ENCODE results near the gene TMIGD1. TPM values are rescaled to one million over a fixed set of nuclear protein-coding genes. Genes with fewer than 3 reads are reported as not detected.

Gene TMIGD1
- total RNA-seq, 1 experiment from 2014 or later = not detected

- peak; percentile 52 for DNase-seq (ENCODE audit: low read depth)
These were observed 42.9 kb downstream of the TMIGD1 start for GRCh38 chr17:30290696-30291542.

DNA sequence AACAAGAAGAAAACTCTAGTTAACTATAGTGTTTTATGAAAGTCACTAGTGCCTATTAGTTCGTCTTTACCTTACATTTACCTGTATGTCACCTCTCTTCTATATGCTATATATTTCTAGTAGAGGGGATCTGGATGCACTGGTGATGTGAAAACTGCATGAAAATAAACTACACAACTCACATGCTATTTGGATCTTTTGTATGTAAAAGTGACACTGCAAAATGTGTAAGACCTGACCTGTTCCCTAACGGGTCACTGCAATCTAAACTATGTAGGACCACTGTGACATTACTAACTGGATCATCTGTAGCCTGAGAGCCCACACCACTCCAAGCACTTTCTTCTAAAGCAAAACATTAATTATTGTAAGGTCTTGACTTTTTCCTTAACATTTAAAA is 43.8 kb downstream of the TMIGD1 start:
- DNase-seq (ENCODE audit: low read depth) = no peak

DNA sequence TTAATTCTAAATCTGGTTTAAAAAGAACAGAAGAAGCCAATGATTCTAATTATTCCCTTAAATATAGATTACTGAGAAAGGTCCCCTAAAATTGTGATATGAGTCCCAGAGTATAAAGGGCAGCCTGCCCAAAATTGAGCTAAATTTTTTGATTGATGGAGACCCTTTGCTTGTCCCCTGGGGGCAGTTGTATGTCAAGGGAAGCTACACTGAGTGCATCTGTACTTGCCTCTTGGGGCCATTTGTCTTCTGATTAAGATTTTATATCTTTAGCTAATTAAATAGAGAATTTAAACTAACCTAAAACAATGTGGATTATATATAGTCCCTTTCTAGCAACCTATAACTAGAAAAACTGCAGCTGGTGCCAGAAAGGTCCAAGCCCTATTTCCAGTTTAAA is 54.7 kb downstream of the TMIGD1 start:
- no peak for DNase-seq (ENCODE audit: low read depth)

- peak; percentile 31 for DNase-seq (ENCODE audit: low read depth)
These were observed 55.8 kb downstream of the TMIGD1 start for GRCh38 chr17:30278032-30278431.

GRCh38 chr17:30275911-30276310 is 57.9 kb downstream of the TMIGD1 start:
- no peak for DNase-seq (ENCODE audit: low read depth)

DNA sequence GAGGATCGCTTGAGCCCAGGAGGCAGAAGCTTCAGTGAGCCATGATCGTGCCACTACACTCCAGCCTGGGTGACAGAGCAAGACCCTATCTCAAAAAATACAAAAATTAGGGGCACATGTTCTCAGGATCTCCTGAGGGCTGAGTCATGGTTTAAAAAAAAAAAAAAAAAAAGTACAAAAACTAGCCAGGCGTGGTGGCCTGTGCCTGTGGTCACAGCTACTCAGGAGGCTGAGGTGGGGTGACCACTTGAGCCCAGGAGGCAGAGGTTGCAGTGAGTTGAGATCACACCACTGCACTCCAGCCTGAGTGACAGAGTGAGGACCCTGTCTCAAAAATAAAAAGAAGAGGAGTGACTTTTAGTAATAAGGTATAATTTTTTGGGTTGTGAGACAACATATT is 59.0 kb downstream of the TMIGD1 start:
- DNase-seq (ENCODE audit: low read depth) = peak; percentile 7

- no peak for DNase-seq (ENCODE audit: low read depth)
These were observed 60.5 kb downstream of the TMIGD1 start for GRCh38 chr17:30273373-30273772.

DNA sequence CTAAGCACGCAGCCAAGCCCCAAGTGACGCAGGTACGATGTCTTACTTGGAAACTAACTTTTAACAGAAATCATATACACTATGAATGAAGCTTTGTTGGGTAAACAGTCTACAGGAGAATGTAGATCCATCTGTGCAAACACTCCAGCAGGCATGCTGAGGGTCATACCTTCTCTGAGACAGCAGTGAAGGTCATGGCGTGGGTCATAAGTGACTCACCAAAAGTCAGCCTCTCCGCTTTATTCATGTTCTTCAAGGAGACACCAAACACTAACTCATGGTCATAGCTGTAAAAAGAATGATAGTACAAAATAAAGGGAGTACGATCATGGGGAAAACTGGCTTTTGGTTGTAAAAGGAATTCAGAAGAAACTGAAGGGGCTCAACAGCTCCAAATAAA is 62.8 kb downstream of the TMIGD1 start:
- DNase-seq (ENCODE audit: low read depth) = peak; percentile 30

DNA sequence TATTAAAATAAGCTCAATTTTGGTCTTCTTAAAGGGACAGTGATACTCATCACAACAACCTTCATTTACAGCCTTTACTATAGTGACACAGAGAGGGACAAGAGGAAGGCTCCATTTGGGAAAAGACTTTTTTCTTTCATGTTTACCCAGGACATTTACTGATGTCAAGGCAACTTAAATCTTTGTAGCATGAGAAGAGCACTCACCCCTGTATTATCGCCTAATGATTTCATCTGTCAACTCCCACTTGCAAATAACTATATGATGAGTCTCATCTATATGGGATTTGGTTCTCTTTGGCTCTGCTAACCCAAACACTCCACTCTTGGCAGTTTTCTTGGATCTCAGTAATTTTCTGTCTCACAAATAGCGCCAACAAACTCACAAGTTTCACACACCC is 66.2 kb downstream of the TMIGD1 start:
- no peak for DNase-seq (ENCODE audit: low read depth)

Other genes with a start within 250 kb of the TMIGD1 start
- 2.4 and 8.7 TPM in 2 replicates for gene NSRP1, start 217.2 kb downstream of the TMIGD1 start, total RNA-seq (2014; rRNA removed; shearing (Covaris generic))
- gene SLC6A4, start 98.4 kb downstream of the TMIGD1 start, total RNA-seq (2014; rRNA removed; shearing (Covaris generic)) = under 0.01 and 0.12 TPM in 2 replicates
- gene BLMH, start 42.1 kb downstream of the TMIGD1 start, total RNA-seq (2014; rRNA removed; shearing (Covaris generic)) = 18.9 and 33.6 TPM in 2 replicates
- gene CPD, start 44.9 kb upstream of the TMIGD1 start, total RNA-seq (2014; rRNA removed; shearing (Covaris generic)) = 29.6 and 52.3 TPM in 2 replicates
- 31.5 and 59.5 TPM in 2 replicates for gene GOSR1, start 143.4 kb upstream of the TMIGD1 start, total RNA-seq (2014; rRNA removed; shearing (Covaris generic))